Measurements from ENCODE around the gene MORN3.

DNA sequence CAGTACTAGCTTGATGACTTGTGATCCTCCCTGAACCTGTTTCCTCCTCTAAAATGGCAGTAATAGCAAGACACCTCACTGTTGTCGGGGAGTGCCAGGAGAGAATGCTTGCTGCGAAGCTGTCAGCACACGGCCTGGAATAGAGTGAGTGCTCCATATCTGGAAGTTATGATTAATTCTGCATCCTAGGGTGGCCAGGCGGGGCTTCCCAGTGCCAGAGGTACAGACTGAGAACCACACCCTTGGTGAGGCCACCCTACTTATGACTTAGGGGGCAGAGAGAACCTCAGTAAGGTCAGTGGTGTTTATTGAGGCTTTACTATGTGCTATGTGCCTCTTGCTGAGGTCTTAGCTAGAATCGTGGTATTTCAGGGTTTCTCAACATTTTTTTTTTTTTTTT, 20.1 kb downstream of the MORN3 start:
- TF ChIP-seq, protein P1, sequence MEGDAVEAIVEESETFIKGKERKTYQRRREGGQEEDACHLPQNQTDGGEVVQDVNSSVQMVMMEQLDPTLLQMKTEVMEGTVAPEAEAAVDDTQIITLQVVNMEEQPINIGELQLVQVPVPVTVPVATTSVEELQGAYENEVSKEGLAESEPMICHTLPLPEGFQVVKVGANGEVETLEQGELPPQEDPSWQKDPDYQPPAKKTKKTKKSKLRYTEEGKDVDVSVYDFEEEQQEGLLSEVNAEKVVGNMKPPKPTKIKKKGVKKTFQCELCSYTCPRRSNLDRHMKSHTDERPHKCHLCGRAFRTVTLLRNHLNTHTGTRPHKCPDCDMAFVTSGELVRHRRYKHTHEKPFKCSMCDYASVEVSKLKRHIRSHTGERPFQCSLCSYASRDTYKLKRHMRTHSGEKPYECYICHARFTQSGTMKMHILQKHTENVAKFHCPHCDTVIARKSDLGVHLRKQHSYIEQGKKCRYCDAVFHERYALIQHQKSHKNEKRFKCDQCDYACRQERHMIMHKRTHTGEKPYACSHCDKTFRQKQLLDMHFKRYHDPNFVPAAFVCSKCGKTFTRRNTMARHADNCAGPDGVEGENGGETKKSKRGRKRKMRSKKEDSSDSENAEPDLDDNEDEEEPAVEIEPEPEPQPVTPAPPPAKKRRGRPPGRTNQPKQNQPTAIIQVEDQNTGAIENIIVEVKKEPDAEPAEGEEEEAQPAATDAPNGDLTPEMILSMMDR (IDR thresholded peaks at IDR 0.05) = no peak
- no peak for TF ChIP-seq POLR2AphosphoS5 (IDR thresholded peaks at IDR 0.05; ENCODE audit: low read depth, low read length)
- TF ChIP-seq, protein P2, sequence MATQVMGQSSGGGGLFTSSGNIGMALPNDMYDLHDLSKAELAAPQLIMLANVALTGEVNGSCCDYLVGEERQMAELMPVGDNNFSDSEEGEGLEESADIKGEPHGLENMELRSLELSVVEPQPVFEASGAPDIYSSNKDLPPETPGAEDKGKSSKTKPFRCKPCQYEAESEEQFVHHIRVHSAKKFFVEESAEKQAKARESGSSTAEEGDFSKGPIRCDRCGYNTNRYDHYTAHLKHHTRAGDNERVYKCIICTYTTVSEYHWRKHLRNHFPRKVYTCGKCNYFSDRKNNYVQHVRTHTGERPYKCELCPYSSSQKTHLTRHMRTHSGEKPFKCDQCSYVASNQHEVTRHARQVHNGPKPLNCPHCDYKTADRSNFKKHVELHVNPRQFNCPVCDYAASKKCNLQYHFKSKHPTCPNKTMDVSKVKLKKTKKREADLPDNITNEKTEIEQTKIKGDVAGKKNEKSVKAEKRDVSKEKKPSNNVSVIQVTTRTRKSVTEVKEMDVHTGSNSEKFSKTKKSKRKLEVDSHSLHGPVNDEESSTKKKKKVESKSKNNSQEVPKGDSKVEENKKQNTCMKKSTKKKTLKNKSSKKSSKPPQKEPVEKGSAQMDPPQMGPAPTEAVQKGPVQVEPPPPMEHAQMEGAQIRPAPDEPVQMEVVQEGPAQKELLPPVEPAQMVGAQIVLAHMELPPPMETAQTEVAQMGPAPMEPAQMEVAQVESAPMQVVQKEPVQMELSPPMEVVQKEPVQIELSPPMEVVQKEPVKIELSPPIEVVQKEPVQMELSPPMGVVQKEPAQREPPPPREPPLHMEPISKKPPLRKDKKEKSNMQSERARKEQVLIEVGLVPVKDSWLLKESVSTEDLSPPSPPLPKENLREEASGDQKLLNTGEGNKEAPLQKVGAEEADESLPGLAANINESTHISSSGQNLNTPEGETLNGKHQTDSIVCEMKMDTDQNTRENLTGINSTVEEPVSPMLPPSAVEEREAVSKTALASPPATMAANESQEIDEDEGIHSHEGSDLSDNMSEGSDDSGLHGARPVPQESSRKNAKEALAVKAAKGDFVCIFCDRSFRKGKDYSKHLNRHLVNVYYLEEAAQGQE (IDR thresholded peaks at IDR 0.05; ENCODE audit: insufficient read depth in 1 of 2, low read depth in 2 of 2, low read length in 1 of 2) = no peak
- TF ChIP-seq SIN3A (IDR thresholded peaks at IDR 0.05; ENCODE audit: borderline replicate concordance, insufficient read depth, low read depth, low read length) = no peak
- TF ChIP-seq TCF7L2 (IDR thresholded peaks at IDR 0.05; ENCODE audit: low read depth, low read length) = no peak

Measured in Panc1 (cell line).